ENCODE measurements around the gene ATF7.

DNA sequence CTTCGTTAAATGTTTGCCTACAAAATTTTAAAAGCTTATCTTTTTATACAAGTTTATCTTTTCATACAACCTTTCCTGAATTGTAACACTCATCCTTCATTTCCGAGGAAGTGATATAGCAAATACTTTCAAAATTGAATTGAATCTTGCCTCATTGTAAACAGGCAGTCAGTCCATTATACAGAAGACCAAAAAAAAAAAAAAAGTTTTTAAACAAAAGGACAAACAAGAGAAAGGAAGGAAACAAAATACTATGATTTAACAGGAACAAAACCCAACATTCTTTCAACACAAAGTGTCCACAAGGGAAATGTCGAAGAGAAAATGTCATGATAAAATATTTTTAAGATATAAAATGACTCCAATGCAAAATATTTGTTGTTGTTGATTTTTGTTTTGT, 8.5 kb downstream of the ATF7 start:
- TF ChIP-seq, protein P1, sequence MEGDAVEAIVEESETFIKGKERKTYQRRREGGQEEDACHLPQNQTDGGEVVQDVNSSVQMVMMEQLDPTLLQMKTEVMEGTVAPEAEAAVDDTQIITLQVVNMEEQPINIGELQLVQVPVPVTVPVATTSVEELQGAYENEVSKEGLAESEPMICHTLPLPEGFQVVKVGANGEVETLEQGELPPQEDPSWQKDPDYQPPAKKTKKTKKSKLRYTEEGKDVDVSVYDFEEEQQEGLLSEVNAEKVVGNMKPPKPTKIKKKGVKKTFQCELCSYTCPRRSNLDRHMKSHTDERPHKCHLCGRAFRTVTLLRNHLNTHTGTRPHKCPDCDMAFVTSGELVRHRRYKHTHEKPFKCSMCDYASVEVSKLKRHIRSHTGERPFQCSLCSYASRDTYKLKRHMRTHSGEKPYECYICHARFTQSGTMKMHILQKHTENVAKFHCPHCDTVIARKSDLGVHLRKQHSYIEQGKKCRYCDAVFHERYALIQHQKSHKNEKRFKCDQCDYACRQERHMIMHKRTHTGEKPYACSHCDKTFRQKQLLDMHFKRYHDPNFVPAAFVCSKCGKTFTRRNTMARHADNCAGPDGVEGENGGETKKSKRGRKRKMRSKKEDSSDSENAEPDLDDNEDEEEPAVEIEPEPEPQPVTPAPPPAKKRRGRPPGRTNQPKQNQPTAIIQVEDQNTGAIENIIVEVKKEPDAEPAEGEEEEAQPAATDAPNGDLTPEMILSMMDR (conservative IDR thresholded peaks at IDR 0.05): no peak
- TF ChIP-seq EZH2 (IDR thresholded peaks at IDR 0.05; ENCODE audit: low read depth): no peak

Data from PC-9 (cell line).